NCI-H2171 treated with DMSO at 0.1 percent for 48 hours (cell line): ENCODE measurements around the gene CRYZL1.
"Not testable (repeated sequence)": the region's sequence is repeated elsewhere in the genome, so short reads cannot be mapped to it uniquely, and the experiment has no call there.

Experiments used
- DNase-seq: peaks from one replicate; lab custom pipeline; 2025; lab: John Stamatoyannopoulos, UW

CRYZL1 gene

DNA sequence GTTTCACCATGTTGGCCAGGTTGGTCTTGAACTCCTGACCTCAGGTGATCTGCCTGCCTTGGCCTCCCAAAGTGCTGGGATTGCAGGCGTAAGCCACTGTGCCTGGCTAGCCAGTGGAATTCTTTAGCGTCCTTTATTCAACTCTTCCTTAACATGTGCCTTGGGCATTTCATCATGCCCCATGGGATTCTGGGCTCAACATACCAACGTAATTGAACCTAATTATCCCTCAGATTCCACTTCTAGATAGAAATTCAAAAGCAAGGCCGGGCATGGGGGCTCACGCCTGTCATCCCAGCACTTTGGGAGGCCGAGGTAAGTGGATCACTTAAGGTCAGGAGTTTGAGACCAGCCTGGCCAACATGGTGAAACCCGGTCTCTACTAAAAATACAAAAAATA, 15.4 kb downstream of the CRYZL1 start:
- not testable (repeated sequence) for DNase-seq

- no peak for DNase-seq
These were observed 19.3 kb downstream of the CRYZL1 start for GRCh38 chr21:33622253-33622652.

DNA sequence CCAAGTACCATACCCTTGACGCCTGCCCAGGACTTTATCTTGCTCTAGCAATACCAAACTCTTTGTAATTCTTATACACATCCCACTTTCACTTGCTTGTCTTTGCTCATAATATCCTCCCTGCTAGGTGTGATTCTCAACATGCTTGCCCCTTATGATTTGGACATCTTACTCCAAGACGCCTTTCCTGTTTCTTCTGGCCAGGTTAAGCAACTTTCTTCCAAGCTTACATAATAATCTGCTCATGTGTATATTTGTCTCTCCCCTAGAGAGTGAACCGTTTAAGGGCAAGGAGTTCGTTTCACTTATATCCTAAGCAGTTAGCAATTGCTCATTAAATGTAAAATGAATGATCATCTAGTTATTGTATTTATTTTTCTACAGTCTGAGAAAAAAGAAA, 21.8 kb downstream of the CRYZL1 start:
- no peak for DNase-seq

GRCh38 chr21:33618407-33618806, 23.1 kb downstream of the CRYZL1 start:
- DNase-seq: no peak

- not testable (repeated sequence) for DNase-seq
These were observed 24.0 kb downstream of the CRYZL1 start for GRCh38 chr21:33617565-33617964.

DNA sequence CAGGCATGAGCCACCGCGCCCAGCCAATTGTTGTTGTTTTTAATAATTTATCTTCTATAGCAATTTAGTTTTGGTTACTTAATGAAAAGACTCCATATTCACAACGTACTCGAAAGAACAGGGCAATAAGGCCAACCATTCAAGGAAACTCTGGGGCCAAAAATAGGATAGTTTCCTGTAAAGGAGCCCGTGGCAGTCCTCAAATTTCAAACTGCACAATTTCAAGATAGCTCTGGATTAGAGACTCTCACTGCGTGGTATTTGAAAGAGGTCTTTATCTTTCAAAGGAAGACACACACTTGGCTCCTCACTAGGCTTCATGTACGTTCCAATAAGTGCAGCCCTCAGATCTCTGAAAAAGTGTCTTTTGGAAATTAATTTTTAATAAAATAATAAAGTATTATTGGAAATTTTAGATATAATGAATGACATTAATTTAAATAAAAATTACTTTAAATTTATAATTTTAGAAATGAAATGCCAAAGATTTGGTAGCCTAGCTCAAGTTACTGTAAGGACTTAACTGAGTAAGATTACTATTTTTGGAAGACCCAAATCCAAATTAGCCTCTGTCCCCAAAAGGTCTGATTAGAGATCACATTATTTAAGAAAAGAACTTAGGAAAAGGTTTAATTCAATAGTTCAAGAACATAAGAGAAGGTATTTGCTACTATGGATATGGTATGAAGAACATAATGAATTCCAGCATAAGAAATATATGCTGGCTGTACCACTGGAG, 30.4 kb downstream of the CRYZL1 start:
- no peak for DNase-seq

- DNase-seq: no peak
These were observed 33.0 kb downstream of the CRYZL1 start for GRCh38 chr21:33608559-33608958.

- DNase-seq: no peak
These were observed 43.5 kb downstream of the CRYZL1 start for GRCh38 chr21:33598051-33598450.

DNA sequence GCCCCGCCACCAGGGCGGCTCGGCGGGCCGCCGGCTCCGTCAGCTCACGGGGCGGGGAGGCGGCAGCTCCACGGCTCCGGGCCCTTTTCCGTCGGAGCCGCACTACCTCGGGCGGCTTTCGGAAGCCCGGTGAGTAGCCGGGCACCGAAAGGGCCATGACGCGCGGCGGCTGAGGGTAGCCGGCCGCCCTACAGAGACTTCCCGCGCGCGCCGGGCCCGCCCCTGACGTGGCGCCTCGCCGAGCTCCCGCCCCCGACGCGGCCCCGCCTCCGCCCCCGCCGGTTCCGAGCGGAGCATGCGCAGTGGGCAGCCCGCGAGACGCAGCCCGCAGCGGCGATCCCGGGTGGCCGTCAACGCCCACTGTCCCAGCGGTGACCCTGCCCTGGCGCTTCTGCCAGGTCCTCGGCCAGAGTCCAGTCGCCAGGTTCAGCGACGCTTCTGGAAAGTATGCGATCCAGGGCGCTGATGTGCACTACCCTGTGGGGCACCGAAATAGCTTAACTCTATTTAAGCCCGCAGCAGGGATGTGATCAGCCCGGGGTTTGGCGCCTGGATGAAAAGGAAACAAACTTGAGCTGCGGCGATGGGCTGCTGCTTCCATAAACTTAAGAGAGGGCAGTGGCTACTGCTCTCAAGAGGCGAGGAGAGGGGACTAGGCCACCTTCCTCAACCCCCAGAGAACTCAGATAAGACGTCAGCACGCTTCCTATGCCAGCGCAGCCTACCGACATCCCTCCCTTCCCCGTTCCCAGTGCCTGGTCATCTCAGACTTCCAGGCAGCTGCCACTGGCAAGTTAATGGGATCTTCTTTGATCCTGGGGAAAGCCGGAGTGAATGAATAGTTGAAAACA, 52.8 kb downstream of the CRYZL1 start, which contains the start of gene DONSON:
TSS of gene DONSON (minus strand) at position 200 of the 851 bp plus-strand sequence. CDS start at position 157, 43 bp downstream.
- peak; percentile 71 for DNase-seq

DNA sequence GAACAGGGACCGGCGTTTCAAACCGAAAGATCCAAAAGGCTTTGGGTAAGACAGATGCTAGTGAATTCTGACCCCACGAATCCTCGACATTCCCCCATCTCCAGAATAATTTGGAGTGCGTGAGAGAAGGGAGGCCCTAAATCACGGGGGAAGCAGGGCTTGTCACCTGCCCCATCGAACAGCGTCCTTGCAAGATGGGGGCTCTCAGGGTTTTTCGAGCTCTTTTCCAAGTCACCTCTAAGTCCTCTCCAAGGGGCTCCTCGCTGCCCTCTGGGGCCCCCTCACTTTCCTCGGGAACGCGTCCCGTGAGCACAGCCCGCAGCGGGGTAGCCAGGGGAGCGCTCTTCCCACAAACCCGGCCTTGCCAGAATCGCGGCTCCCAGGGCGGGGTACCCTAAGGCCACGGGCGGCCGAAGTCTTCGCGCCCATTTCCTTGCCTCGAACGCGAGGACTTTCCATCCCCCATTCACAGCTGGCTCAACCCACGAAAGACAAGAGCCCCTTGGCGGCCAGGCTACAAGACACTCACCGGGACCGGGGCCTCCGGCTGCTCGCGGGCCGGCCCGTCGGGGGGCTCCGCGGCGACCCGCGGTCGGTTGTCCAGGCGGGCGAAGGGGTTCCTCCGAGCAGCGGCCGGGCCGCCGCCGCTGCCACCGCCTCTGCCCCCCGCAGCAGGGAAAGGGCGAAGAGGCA, 53.6 kb downstream of the CRYZL1 start:
- peak; percentile 48 for DNase-seq

GRCh38 chr21:33586927-33587326, 54.6 kb downstream of the CRYZL1 start:
- no peak for DNase-seq

GRCh38 chr21:33584455-33584854, 57.1 kb downstream of the CRYZL1 start:
- DNase-seq: no peak

DNA sequence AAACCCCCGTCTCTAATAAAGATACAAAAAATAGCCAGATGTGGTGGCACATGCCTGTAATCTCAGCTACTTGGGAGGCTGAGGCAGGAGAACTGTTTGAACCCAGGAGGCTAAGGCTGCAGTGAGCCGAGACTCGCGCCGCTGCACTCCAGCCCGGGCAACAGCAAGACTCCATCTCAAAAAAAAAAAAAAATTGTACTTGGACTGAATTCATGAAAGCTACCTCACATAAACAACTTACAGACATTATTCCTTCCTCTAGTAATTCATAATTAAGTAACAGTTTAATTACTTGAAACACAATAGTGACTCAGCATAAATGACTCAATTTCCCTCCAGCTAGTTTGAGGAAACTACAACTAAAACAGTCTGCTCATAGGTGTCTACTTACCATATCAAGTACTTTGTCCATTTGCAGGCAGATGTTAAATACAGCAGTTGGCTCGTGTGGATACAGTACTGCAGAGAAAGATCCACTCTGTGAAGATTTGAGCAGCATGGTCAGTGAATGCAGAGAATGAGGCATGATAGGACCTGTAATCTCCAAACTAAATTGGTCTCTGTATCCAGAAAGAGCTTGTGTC, 62.5 kb downstream of the CRYZL1 start:
- peak; percentile 33 for DNase-seq

DNA sequence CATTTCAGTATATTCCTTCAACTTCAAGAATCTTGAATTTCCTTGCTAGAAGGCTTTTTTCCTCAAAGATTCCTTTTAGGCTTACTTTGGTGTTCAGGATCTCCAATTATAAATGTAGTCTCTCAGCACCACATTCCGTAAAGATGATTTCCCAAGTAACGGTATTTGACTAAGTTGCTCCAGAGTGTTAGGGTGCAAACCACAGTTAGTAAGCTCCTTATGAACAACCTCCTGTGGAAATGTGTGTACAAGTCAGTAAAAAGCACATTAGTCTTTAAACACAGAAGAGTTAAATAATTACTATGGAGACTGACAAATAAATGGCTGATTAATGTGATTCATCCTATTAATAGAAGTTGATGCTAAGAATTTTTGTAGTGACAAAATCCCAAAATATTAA, 63.3 kb downstream of the CRYZL1 start:
- peak; percentile 7 for DNase-seq

GRCh38 chr21:33576741-33577141, 64.8 kb downstream of the CRYZL1 start:
- not testable (repeated sequence) for DNase-seq

- DNase-seq: no peak
These were observed 69.2 kb downstream of the CRYZL1 start for GRCh38 chr21:33572350-33572749.

DNA sequence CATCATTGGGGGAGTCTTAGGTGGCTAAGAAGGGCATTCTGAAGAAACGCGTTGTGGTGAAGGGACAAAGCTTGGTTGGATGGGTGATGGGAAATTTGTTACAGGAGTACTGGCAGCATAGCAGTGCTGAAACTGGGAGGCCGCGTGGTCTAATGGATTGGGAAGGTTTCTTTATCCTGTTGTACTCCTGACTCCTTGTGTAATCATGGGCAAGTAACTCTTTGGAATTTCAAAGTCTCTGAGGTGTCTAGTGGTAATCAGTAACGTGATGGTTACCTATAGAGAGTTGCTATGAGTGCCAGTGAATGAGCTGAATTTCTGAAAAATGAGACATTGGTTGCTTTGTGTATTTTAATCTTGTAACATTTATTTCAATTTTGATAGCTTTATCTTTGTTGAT, 71.5 kb downstream of the CRYZL1 start:
- no peak for DNase-seq

GRCh38 chr21:33568448-33568847, 73.1 kb downstream of the CRYZL1 start:
- DNase-seq: no peak

GRCh38 chr21:33567914-33568313, 73.6 kb downstream of the CRYZL1 start:
- DNase-seq: no peak

DNA sequence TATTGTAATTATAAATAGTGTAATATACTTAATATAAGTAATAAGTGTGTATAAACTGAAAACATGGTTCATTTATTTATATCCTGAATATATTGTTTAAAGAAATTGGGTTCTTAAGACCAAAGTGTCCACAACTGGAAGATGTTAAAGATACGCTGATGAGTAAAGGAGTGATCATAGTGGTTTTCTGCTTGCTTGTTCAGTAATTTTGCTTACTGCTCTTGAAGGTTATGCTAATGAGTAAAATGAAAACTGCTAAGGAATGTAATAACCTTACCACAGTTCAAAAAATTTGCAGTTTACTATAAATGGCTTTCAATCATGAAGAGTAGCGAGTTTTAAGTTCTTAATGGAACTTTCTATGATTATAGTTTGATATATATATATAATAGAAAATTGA, 75.0 kb downstream of the CRYZL1 start:
- no peak for DNase-seq

DNA sequence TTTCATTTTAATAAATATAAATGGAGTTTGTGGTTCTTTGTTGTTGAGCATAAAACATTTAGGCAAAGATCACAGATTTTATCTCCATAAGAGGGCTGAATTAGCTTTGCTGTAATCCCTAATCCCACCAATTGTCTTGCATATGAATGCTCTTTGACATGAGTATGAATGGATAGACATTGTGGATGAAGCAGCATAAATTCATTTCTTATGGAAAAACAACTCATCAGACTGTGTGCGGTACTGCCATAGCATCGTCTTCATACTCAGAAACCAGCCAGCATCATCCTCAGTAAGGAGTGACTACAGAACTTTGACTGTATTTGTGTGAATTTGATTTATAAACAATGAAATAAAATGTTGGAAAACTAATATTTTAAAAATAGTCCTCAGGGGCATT, 79.2 kb downstream of the CRYZL1 start:
- DNase-seq: no peak

DNA sequence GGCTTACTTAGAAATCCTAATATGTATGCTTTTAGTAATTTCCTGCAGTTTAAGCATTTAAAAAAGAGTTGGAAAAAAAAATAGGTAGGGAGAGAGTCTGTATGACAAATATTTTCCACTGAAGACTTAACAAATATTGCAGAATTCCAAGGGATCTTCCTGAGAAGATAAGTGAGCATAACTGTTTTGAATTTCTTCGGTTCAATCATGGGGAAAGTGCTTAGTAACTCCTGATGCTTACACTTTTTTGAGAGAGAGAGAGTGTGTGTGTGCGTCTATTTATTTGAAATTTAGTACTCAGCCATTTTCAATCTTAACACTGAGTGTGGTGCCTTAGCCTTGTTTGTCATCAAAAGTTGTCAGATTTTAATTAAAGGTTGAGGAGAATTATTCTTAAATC, 80.2 kb downstream of the CRYZL1 start:
- no peak for DNase-seq
